ENCODE results near the gene IL18BP. TPM values are rescaled to one million over a fixed set of nuclear protein-coding genes. Genes with fewer than 3 reads are reported as not detected.

Gene IL18BP
- total and polyA plus RNA-seq, 2 donors (not counting 3 experiments of a cell fraction or from before 2014, with no cell fraction given): 12.9 to 20.1 TPM

DNA sequence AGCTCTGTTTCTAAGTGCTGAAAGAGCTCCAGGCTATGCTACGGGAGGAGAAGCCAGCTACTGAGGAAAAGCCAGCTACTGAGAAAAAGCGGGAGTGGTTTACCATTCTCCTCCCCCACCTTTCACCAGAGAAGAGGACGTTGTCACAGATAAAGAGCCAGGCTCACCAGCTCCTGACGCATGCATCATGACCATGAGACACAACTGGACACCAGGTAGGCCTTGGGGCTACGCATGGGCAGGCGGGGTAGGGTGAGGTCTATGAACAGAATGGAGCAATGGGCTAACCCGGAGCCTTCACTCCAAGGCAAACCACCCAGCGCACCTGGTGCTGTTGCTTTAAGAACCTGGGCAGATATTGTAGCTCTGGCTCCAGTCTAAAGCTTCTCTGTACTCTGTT lies 1.1 kb downstream of the IL18BP start:
- Histone ChIP-seq H3K9ac (replicated peaks; ENCODE audit: extremely low read depth, insufficient read depth, low read length) (no peak overlapping the region), H3K36me3 (ENCODE audit: control insufficient read depth in 2 of 2, extremely low read depth in 1 of 2, insufficient read depth in 2 of 2, low read length in 2 of 2) (peaks cover 13 to 44% of the 10 kb centered on the region in 2 experiments)
- CTCF ChIA-PET: interaction anchor here (0.8 to 1.3 kb wide), 6 partner anchors 21 to 431 kb away, joined by 3 to 5 read pairs (median 4); partner anchors contain the start of genes RNF121 and XNDC1N

DNA sequence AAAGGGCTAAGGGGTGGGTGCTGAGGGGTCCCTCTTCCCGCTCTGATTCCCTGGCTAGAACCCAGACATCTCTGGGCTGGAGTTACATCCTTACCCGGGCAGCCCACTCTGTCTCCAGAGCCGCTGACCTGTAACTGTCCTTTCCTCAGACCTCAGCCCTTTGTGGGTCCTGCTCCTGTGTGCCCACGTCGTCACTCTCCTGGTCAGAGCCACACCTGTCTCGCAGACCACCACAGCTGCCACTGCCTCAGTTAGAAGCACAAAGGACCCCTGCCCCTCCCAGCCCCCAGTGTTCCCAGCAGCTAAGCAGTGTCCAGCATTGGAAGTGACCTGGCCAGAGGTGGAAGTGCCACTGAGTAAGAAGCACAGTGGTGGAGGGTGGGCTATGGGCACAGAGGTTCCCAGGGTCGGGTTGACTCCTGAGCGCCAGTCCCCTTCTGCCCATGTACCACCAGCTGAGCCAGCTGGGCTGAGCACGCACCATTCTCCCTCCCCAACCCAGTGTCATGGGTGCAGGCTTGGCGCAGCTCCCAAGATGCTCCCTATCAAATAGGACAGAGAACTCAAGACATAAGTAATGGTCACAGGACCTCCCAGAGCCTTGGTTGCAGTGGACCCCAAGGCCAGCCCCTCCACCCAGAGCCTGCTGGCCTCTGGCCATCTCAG lies 1.6 kb downstream of the IL18BP start:
- no peak for DNase-seq (ENCODE audit: low read depth, low spot score)
- Histone ChIP-seq H3K79me2 (ENCODE audit: control insufficient read depth, insufficient read depth, low read length) (no peaks in the 10 kb centered on the region), H3K4me2 (ENCODE audit: insufficient read depth, low read length) (no peak overlapping the region), H3K27me3 (ENCODE audit: control insufficient read depth in 2 of 2, insufficient read depth in 2 of 2, low read length in 2 of 2) (no peaks in the 10 kb centered on the region), H3K4me1 (ENCODE audit: control insufficient read depth, extremely low read depth, insufficient read depth, low read length) (peaks cover 14% of the 10 kb centered on the region), H3K4me3 (replicated peaks in 1 of 3; ENCODE audit: insufficient read depth in 1 of 3, low read depth in 1 of 3, low read length in 3 of 3) (no peak overlapping the region), H3K27ac (ENCODE audit: insufficient read depth, low read depth, low read length) (no peak overlapping the region), H3K36me3 (ENCODE audit: control insufficient read depth in 2 of 2, extremely low read depth in 1 of 2, insufficient read depth in 2 of 2, low read length in 2 of 2) (peaks cover 17 to 48% of the 10 kb centered on the region in 2 experiments), H3K9me1 (replicated peaks; ENCODE audit: control insufficient read depth, extremely low read depth, insufficient read depth, low read length) (no peaks in the 10 kb centered on the region), H4K20me1 (replicated peaks; ENCODE audit: control insufficient read depth, extremely low read depth, insufficient read depth, low read length) (no peaks in the 10 kb centered on the region), H3K9ac (replicated peaks; ENCODE audit: extremely low read depth, insufficient read depth, low read length) (no peak overlapping the region), H3K9me3 (replicated peaks; ENCODE audit: control insufficient read depth, insufficient read depth, low read length) (no peaks in the 10 kb centered on the region), H2AFZ (ENCODE audit: low read depth, low read length) (no peak overlapping the region)
- BruUV-seq (replicated peaks): no TSS peak
- intact Hi-C loops (cut with micrococcal nuclease): no loop called here
- TF ChIP-seq JUN (IDR thresholded peaks at IDR 0.05; ENCODE audit: borderline replicate concordance, insufficient read depth, insufficient read length, low read depth): no peak
- FAIRE-seq: no peak
- dilution Hi-C loops (cut with MboI; ENCODE audit: extremely low pct_ligation_motif_present, low sequenced_read_pairs): no loop called here
- POLR2A ChIA-PET: no interaction called here
- CTCF ChIA-PET: interaction anchor here (1.0 to 1.3 kb wide), 4 partner anchors 21 to 183 kb away, joined by 3 to 5 read pairs (median 4); partner anchors contain the start of genes RNF121 and XNDC1N

More for the DNA sequence above, 1.1 kb downstream of the IL18BP start:
- Histone ChIP-seq H3K9me3 (replicated peaks; ENCODE audit: control insufficient read depth, insufficient read depth, low read length) (no peaks in the 10 kb centered on the region), H2AFZ (ENCODE audit: low read depth, low read length) (no peak overlapping the region), H3K4me3 (replicated peaks in 1 of 3; ENCODE audit: insufficient read depth in 1 of 3, low read depth in 1 of 3, low read length in 3 of 3) (no peak overlapping the region), H3K4me1 (ENCODE audit: control insufficient read depth, extremely low read depth, insufficient read depth, low read length) (peaks cover 8% of the 10 kb centered on the region), H3K9me1 (replicated peaks; ENCODE audit: control insufficient read depth, extremely low read depth, insufficient read depth, low read length) (no peaks in the 10 kb centered on the region), H3K27me3 (ENCODE audit: control insufficient read depth in 2 of 2, insufficient read depth in 2 of 2, low read length in 2 of 2) (no peaks in the 10 kb centered on the region), H4K20me1 (replicated peaks; ENCODE audit: control insufficient read depth, extremely low read depth, insufficient read depth, low read length) (no peaks in the 10 kb centered on the region), H3K4me2 (ENCODE audit: insufficient read depth, low read length) (no peak overlapping the region), H3K27ac (ENCODE audit: insufficient read depth, low read depth, low read length) (no peak overlapping the region), H3K79me2 (ENCODE audit: control insufficient read depth, insufficient read depth, low read length) (no peaks in the 10 kb centered on the region)
- dilution Hi-C loops (cut with MboI; ENCODE audit: extremely low pct_ligation_motif_present, low sequenced_read_pairs): no loop called here
- intact Hi-C loops (cut with micrococcal nuclease): no loop called here
- no peak for DNase-seq (ENCODE audit: low read depth, low spot score)
- TF ChIP-seq POLR2A (IDR thresholded peaks at IDR 0.05; ENCODE audit: low read depth, low read length) (peak; percentile 37), FOS (IDR thresholded peaks at IDR 0.05; ENCODE audit: borderline replicate concordance, insufficient read depth, low read length) (no peak), EZH2 (IDR thresholded peaks at IDR 0.05; ENCODE audit: borderline replicate concordance, low read depth, low read length, severe bottlenecking) (no peak), GATA2 (IDR thresholded peaks at IDR 0.05; ENCODE audit: insufficient read depth, insufficient read length, low read depth, low read length) (no peak), MYC (IDR thresholded peaks at IDR 0.05; ENCODE audit: low read depth, low read length) (no peak), JUN (IDR thresholded peaks at IDR 0.05; ENCODE audit: borderline replicate concordance, insufficient read depth, insufficient read length, low read depth) (no peak), POLR2AphosphoS5 (IDR thresholded peaks at IDR 0.05; ENCODE audit: insufficient read depth, low read depth, low read length) (no peak)
- no TSS peak for BruUV-seq (replicated peaks)
- no peak for FAIRE-seq
- POLR2A ChIA-PET: no interaction called here
